Endothelial cell of umbilical vein (primary cell): Measurements from ENCODE around the gene NEDD4L.

Experiments
- CTCF ChIP-seq, 2 donors: IDR thresholded peaks; 1 replicate in 1 of 2; 2 replicates in 1 of 2; pipeline ENCODE4 v1.5.1; 2011; ENCODE audit warnings: low read length in 2 of 2, mild to moderate bottlenecking in 2 of 2, moderate library complexity in 2 of 2, control low read depth in 1 of 2, inconsistent platforms in 1 of 2, low read depth in 1 of 2; ENCODE audit not compliant: insufficient read depth in 1 of 2; ENCODE audit errors: extremely low read depth in 1 of 2
- GATA2 ChIP-seq: IDR thresholded peaks from 2 replicates; pipeline ENCODE4 v1.7.0; 2011; ENCODE audit warnings: low read depth, mild to moderate bottlenecking, moderate library complexity, mixed read lengths, low read length; ENCODE audit not compliant: insufficient read length, insufficient read depth
- POLR2AphosphoS5 ChIP-seq: IDR thresholded peaks from 2 replicates; pipeline ENCODE4 v1.6.1; 2012; ENCODE audit warnings: low read depth, mild to moderate bottlenecking, control low read depth, low read length, moderate library complexity; ENCODE audit not compliant: insufficient read depth

GRCh38 chr18:58394046-58394445 lies 350.0 kb downstream of the NEDD4L start:
- TF ChIP-seq GATA2 (no peak), POLR2AphosphoS5 (no peak), CTCF (IDR thresholded peaks at IDR 0.05; ENCODE audit: extremely low read depth in 1 of 2, insufficient read depth in 1 of 2, low read depth in 1 of 2, low read length in 2 of 2) (no peak)
